ENCODE data around the gene ATXN2L. TPM values are rescaled to one million over a fixed set of nuclear protein-coding genes. Genes with fewer than 3 reads are reported as not detected.
A peak's percentile ranks its signal among the peaks of the same experiment; 100 is the strongest.

ATXN2L gene
- total and polyA plus RNA-seq, 2 of the 13 experiments (the other 11 are each of a cell fraction or from before 2014, with no cell fraction given) = 40.8 to 55.1 TPM

DNA sequence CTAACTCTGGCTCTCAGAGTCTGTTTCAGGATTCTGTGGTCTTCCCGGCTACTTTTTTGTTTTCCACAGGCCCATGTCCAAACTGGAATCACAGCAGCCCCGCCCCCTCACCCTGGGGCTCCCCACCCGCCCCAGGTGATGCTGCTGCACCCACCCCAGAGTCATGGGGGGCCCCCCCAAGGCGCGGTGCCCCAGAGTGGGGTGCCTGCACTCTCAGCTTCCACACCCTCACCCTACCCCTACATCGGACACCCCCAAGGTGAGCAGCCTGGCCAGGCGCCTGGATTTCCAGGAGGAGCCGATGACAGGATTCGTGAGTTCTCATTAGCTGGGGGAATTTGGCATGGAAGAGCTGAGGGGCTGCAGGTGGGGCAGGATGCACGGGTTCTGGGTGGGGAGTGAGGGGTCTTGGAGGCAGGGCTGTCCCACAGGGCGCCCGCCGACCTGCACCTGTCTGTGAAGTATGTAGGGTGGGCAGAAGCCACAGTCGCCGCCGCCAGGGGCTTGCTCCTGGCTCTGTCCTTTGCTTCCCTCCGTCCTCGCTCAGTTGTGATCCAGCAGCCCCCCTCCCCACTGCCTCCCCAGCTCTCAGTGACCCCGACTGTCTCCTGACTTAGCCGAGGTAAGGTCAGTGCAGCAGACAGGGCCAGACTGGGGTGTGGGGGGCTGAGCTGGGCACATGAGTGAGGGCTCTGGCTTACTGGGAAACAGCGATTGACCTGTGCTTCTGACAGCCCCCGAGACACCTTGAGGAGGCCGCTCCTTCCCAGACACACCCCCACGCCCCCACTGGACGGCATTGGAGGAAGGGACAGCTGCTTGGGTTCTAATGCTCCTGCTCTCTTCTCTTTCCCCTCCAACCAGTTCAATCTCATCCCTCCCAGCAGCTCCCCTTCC lies 13.3 kb downstream of the ATXN2L start:
- H3K9me3 ChIP-seq (ENCODE audit: low read length) = no peaks in the 10 kb centered on the region
- no peak for FAIRE-seq
- no peaks in the 10 kb centered on the region for H3K27me3 ChIP-seq (ENCODE audit: control insufficient read depth in 1 of 2, insufficient read depth in 2 of 2, low read length in 2 of 2)
- no peak overlapping the region for H3K4me2 ChIP-seq (ENCODE audit: low read depth, low read length)
- WGBS (ENCODE audit: low lambda C conversion rate) = 97% methylated on average over 25 of the region's 25 CpGs
- ATAC-seq = peak; percentile 2; the same call in 2 of the 3 replicates
- H3K36me3 ChIP-seq (replicated peaks in 1 of 2; ENCODE audit: control insufficient read depth in 1 of 2, insufficient read depth in 2 of 2, low read length in 2 of 2) = peaks cover 49 to 68% of the 10 kb centered on the region in 2 experiments
- in situ Hi-C loops (cut with HindIII; ENCODE audit: extremely low pct_ligation_motif_present, low pct_unique_long_range_greater_than_20kb) (no loop called here), intact Hi-C loops (cut with micrococcal nuclease; ENCODE audit: unreplicated experiment) (no loop called here)
- H3K79me2 ChIP-seq (ENCODE audit: insufficient read depth, low read length) = no peaks in the 10 kb centered on the region
- H3K9ac ChIP-seq (ENCODE audit: insufficient read depth, low read depth, low read length) = no peak overlapping the region
- ChIA-PET CTCF (ENCODE audit: low intra/inter-chr PET ratio, low total read pairs) (no interaction called here), POLR2A (interaction anchor here (1.1 to 6.8 kb wide), 3 partner anchors 9 to 13 kb away, joined by 4 to 51 read pairs (median 17); partner anchors contain the start of genes ATXN2L and TUFM)
- TSS peak; percentile 17 for BruUV-seq (replicated peaks)
- H3K27ac ChIP-seq (ENCODE audit: extremely low read length, insufficient read depth, low read length) = no peak overlapping the region
- no peak overlapping the region for H2AFZ ChIP-seq (ENCODE audit: low read length)
- no peak for DNase-seq (ENCODE audit: low spot score)
- H4K20me1 ChIP-seq (ENCODE audit: insufficient read depth, low read length) = peaks cover 8% of the 10 kb centered on the region; the same call in 1 of the 2 replicates
- peaks cover 20% of the 10 kb centered on the region for H3K4me1 ChIP-seq (ENCODE audit: insufficient read depth, low read length)
- H3K4me3 ChIP-seq (replicated peaks in 1 of 3; ENCODE audit: insufficient read depth in 1 of 3, low read depth in 2 of 3, low read length in 3 of 3) = no peak overlapping the region
- TF ChIP-seq AGO2 (optimal IDR thresholded peaks at IDR 0.05; ENCODE audit: low read depth, low read length) = peak; percentile 76
- TF ChIP-seq NR2F6 (IDR thresholded peaks at IDR 0.05) = no peak
- no peak for TF ChIP-seq NR2F6 (CRISPR knock-in tag; IDR thresholded peaks at IDR 0.05)
- no peak for TF ChIP-seq SNRNP70 (IDR thresholded peaks at IDR 0.05; ENCODE audit: low read depth, low read length)
- TF ChIP-seq POLR2AphosphoS2 (IDR thresholded peaks at IDR 0.05; ENCODE audit: low read depth, low read length) = peak; percentile 45; the same call in 1 of the 2 replicates
- no peak for TF ChIP-seq ZMAT3 (CRISPR knock-in tag; conservative IDR thresholded peaks at IDR 0.05)
- TF ChIP-seq, protein P1, sequence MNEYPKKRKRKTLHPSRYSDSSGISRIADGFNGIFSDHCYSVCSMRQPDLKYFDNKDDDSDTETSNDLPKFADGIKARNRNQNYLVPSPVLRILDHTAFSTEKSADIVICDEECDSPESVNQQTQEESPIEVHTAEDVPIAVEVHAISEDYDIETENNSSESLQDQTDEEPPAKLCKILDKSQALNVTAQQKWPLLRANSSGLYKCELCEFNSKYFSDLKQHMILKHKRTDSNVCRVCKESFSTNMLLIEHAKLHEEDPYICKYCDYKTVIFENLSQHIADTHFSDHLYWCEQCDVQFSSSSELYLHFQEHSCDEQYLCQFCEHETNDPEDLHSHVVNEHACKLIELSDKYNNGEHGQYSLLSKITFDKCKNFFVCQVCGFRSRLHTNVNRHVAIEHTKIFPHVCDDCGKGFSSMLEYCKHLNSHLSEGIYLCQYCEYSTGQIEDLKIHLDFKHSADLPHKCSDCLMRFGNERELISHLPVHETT (CRISPR knock-in tag; conservative IDR thresholded peaks at IDR 0.05) = no peak
- TF ChIP-seq, protein P2, sequence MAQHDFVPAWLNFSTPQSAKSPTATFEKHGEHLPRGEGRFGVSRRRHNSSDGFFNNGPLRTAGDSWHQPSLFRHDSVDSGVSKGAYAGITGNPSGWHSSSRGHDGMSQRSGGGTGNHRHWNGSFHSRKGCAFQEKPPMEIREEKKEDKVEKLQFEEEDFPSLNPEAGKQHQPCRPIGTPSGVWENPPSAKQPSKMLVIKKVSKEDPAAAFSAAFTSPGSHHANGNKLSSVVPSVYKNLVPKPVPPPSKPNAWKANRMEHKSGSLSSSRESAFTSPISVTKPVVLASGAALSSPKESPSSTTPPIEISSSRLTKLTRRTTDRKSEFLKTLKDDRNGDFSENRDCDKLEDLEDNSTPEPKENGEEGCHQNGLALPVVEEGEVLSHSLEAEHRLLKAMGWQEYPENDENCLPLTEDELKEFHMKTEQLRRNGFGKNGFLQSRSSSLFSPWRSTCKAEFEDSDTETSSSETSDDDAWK (CRISPR knock-in tag; IDR thresholded peaks at IDR 0.05) = no peak
- peak; percentile 12 to 41; a peak in 2 of 4 replicates for TF ChIP-seq POLR2A (IDR thresholded peaks at IDR 0.05; ENCODE audit: insufficient read depth in 1 of 2, low read depth in 2 of 2, low read length in 2 of 2)
- TF ChIP-seq HOXA3 (CRISPR knock-in tag; IDR thresholded peaks at IDR 0.05) = no peak
- no peak for TF ChIP-seq FOXK2 (IDR thresholded peaks at IDR 0.05)
- TF ChIP-seq ZNF562 (CRISPR knock-in tag; IDR thresholded peaks at IDR 0.05; ENCODE audit: borderline replicate concordance) = no peak
- TF ChIP-seq, protein P3, sequence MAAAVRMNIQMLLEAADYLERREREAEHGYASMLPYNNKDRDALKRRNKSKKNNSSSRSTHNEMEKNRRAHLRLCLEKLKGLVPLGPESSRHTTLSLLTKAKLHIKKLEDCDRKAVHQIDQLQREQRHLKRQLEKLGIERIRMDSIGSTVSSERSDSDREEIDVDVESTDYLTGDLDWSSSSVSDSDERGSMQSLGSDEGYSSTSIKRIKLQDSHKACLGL (CRISPR knock-in tag; IDR thresholded peaks at IDR 0.05) = no peak
- TF ChIP-seq, protein P4, sequence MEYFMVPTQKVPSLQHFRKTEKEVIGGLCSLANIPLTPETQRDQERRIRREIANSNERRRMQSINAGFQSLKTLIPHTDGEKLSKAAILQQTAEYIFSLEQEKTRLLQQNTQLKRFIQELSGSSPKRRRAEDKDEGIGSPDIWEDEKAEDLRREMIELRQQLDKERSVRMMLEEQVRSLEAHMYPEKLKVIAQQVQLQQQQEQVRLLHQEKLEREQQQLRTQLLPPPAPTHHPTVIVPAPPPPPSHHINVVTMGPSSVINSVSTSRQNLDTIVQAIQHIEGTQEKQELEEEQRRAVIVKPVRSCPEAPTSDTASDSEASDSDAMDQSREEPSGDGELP (IDR thresholded peaks at IDR 0.05; ENCODE audit: borderline replicate concordance, low read depth) = no peak
- TF ChIP-seq, protein P5, sequence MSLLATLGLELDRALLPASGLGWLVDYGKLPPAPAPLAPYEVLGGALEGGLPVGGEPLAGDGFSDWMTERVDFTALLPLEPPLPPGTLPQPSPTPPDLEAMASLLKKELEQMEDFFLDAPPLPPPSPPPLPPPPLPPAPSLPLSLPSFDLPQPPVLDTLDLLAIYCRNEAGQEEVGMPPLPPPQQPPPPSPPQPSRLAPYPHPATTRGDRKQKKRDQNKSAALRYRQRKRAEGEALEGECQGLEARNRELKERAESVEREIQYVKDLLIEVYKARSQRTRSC (CRISPR knock-in tag; IDR thresholded peaks at IDR 0.05; ENCODE audit: low read depth) = no peak
- TF ChIP-seq ARID2 (CRISPR knock-in tag; IDR thresholded peaks at IDR 0.05; ENCODE audit: borderline replicate concordance) = no peak
- TF ChIP-seq, protein P6, sequence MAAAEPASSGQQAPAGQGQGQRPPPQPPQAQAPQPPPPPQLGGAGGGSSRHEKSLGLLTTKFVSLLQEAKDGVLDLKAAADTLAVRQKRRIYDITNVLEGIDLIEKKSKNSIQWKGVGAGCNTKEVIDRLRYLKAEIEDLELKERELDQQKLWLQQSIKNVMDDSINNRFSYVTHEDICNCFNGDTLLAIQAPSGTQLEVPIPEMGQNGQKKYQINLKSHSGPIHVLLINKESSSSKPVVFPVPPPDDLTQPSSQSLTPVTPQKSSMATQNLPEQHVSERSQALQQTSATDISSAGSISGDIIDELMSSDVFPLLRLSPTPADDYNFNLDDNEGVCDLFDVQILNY (CRISPR knock-in tag; conservative IDR thresholded peaks at IDR 0.05) = no peak
- no peak for TF ChIP-seq HIVEP1 (CRISPR knock-in tag; IDR thresholded peaks at IDR 0.05)
- TF ChIP-seq HNRNPLL (IDR thresholded peaks at IDR 0.05; ENCODE audit: low read depth, low read length, poor library complexity, severe bottlenecking) = peak; percentile 24
- TF ChIP-seq PAX8 (CRISPR knock-in tag; IDR thresholded peaks at IDR 0.05; ENCODE audit: borderline replicate concordance) = no peak
